ENCODE data around the gene GJA4.

GRCh38 chr1:34794001-34794789, 1.4 kb downstream of the GJA4 start:
- no peak for TF ChIP-seq GATA2 (IDR thresholded peaks at IDR 0.05; ENCODE audit: low read depth, low read length)
- TF ChIP-seq GATA3 (IDR thresholded peaks at IDR 0.05; ENCODE audit: low read depth, low read length): no peak

Data from SH-SY5Y (cell line).